Astrocyte (in vitro differentiated cells and primary cell): ENCODE measurements around the gene ZNF594. TPM values are rescaled to one million over a fixed set of nuclear protein-coding genes. Genes with fewer than 3 reads are reported as not detected.

ENCODE experiments used
- DNase-seq: peaks from one replicate; pipeline ENCODE4 v3.0.0-alpha.2; 2010; ENCODE audit warnings: low read depth
- FAIRE-seq: peaks from 2 replicates; lab custom pipeline; 2011; peaks lifted over from hg19 to GRCh38; lab: Jason Lieb, UNC
- H2AFZ ChIP-seq: 2 replicates; pipeline ENCODE4 v1.6.0; 2012; ENCODE audit warnings: low read depth, low read length, inconsistent platforms
- H3K27ac ChIP-seq: 2 replicates; pipeline ENCODE4 v1.5.1; 2011; ENCODE audit warnings: low read depth, low read length, inconsistent platforms
- H3K27me3 ChIP-seq: 2 replicates; pipeline ENCODE4 v1.6.0; 2011; ENCODE audit warnings: low read length, inconsistent platforms; ENCODE audit not compliant: insufficient read depth
- H3K36me3 ChIP-seq: 2 replicates; pipeline ENCODE4 v1.5.1; 2011; ENCODE audit warnings: low read length, inconsistent platforms; ENCODE audit not compliant: insufficient read depth
- H3K4me1 ChIP-seq: 2 replicates; pipeline ENCODE4 v1.5.1; 2011; ENCODE audit warnings: low read length, inconsistent platforms; ENCODE audit not compliant: insufficient read depth
- H3K4me2 ChIP-seq: 2 replicates; pipeline ENCODE4 v1.6.0; 2012; ENCODE audit warnings: low read length, inconsistent platforms
- H3K4me3 ChIP-seq: 2 replicates; pipeline ENCODE4 v1.5.1; 2011; ENCODE audit warnings: low read depth, mild to moderate bottlenecking, low read length, inconsistent platforms; ENCODE audit not compliant: insufficient read depth
- H3K79me2 ChIP-seq: 2 replicates; pipeline ENCODE4 v1.6.0; 2012; ENCODE audit warnings: mild to moderate bottlenecking, low read length, inconsistent platforms; ENCODE audit not compliant: insufficient read depth
- H3K9ac ChIP-seq: 2 replicates; pipeline ENCODE4 v1.6.0; 2012; ENCODE audit warnings: mild to moderate bottlenecking, low read length, inconsistent platforms
- H3K9me3 ChIP-seq: 2 replicates; pipeline ENCODE4 v1.5.1; 2012; ENCODE audit warnings: low read depth, mild to moderate bottlenecking, low read length, inconsistent platforms; ENCODE audit not compliant: insufficient read depth
- H4K20me1 ChIP-seq: 2 replicates; pipeline ENCODE4 v1.6.0; 2012; ENCODE audit warnings: low read length, inconsistent platforms; ENCODE audit not compliant: insufficient read depth
- H3K27ac Mint-ChIP-seq: one replicate; pipeline ENCODE4 v1.8.0; 2021; ENCODE audit warnings: mild to moderate bottlenecking, mixed read lengths; ENCODE audit not compliant: unreplicated experiment
- H3K27me3 Mint-ChIP-seq: one replicate; pipeline ENCODE4 v1.8.0; 2021; ENCODE audit warnings: low read depth, mixed read lengths; ENCODE audit not compliant: unreplicated experiment
- H3K36me3 Mint-ChIP-seq: one replicate; pipeline ENCODE4 v1.8.0; 2021; ENCODE audit warnings: low read depth, mixed read lengths; ENCODE audit not compliant: unreplicated experiment
- H3K4me1 Mint-ChIP-seq: one replicate; pipeline ENCODE4 v1.8.0; 2021; ENCODE audit warnings: low read depth, mixed read lengths; ENCODE audit not compliant: unreplicated experiment
- H3K4me3 Mint-ChIP-seq: one replicate; pipeline ENCODE4 v1.8.0; 2021; ENCODE audit warnings: mild to moderate bottlenecking, moderate library complexity, mixed read lengths; ENCODE audit not compliant: unreplicated experiment
- H3K9me3 Mint-ChIP-seq: one replicate; pipeline ENCODE4 v1.8.0; 2021; ENCODE audit warnings: mild to moderate bottlenecking, mixed read lengths; ENCODE audit not compliant: unreplicated experiment
- EZH2 ChIP-seq: IDR thresholded peaks from 2 replicates; pipeline ENCODE4 v1.6.1; 2012; ENCODE audit warnings: mild to moderate bottlenecking, low read length, inconsistent platforms; ENCODE audit not compliant: insufficient read depth
- total RNA-seq: library from RNA; stranded (reverse); gene quantifications from 2 replicates; pipeline ENCODE4 v1.2.1, GENCODE V29; 2021
- TF ChIP-seq, protein P1 (sequence below): IDR thresholded peaks from 2 replicates; pipeline ENCODE4 v1.5.1; 2011; ENCODE audit warnings: low read depth, mild to moderate bottlenecking, inconsistent platforms, low read length, moderate library complexity; ENCODE audit not compliant: insufficient read depth

Gene ZNF594
- total RNA-seq, 1 donor from 2014 or later = 8.9 TPM

DNA sequence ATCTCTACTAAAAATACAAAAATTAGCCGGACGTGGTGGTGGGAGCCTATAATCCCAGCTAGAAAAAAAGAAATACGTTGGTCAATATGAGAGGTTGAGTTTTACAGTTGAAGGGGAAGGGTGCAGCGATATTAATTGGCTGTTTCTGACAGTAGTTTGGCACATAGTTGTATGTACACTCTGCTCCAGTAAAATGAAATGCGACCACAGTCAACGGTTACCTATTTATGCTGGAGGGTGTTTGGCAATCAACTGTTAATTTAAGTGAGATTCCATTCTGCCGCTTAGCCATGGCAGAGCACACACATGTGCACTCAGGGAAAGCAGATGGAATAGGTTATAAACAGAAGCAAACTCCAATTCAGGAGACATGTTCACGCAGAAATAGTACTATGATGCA, 9.3 kb upstream of the ZNF594 start:
- H3K9me3 ChIP-seq = no peaks in the 10 kb centered on the region
- peaks cover 8% of the 10 kb centered on the region for H3K4me1 ChIP-seq
- H3K9ac ChIP-seq = no peak overlapping the region
- Mint-ChIP-seq H3K4me3 (no peak overlapping the region), H3K9me3 (peaks cover 10% of the 10 kb centered on the region), H3K4me1 (peaks cover 10% of the 10 kb centered on the region), H3K27me3 (no peaks in the 10 kb centered on the region), H3K36me3 (peaks cover 9% of the 10 kb centered on the region), H3K27ac (no peak overlapping the region)
- H3K4me2 ChIP-seq = no peak overlapping the region
- no peak overlapping the region for H3K4me3 ChIP-seq
- H3K79me2 ChIP-seq = no peaks in the 10 kb centered on the region
- DNase-seq = no peak
- H4K20me1 ChIP-seq = no peaks in the 10 kb centered on the region
- H3K36me3 ChIP-seq = no peaks in the 10 kb centered on the region
- FAIRE-seq = no peak
- no peak overlapping the region for H3K27ac ChIP-seq
- TF ChIP-seq, protein P1, sequence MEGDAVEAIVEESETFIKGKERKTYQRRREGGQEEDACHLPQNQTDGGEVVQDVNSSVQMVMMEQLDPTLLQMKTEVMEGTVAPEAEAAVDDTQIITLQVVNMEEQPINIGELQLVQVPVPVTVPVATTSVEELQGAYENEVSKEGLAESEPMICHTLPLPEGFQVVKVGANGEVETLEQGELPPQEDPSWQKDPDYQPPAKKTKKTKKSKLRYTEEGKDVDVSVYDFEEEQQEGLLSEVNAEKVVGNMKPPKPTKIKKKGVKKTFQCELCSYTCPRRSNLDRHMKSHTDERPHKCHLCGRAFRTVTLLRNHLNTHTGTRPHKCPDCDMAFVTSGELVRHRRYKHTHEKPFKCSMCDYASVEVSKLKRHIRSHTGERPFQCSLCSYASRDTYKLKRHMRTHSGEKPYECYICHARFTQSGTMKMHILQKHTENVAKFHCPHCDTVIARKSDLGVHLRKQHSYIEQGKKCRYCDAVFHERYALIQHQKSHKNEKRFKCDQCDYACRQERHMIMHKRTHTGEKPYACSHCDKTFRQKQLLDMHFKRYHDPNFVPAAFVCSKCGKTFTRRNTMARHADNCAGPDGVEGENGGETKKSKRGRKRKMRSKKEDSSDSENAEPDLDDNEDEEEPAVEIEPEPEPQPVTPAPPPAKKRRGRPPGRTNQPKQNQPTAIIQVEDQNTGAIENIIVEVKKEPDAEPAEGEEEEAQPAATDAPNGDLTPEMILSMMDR = no peak
- TF ChIP-seq EZH2 = no peak
- H2AFZ ChIP-seq = no peak overlapping the region
- no peaks in the 10 kb centered on the region for H3K27me3 ChIP-seq

DNA sequence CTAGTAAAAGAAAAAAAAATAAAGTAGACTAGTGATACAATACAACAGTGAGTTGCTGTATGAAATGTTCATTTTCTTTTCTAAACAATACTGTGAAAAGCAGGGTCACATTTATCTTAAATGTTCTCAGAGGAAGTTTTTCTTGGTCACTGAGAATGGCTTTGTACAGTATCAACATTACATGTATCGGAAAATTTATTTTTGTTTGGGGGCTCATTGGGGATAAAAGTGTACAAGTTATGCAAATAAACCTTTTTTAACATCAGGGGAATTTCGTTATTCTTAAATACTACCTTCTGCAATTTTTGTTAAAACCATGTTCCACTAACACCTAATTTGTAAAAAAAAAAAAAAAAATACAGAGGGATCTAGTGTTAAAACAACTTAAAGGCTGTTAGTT, 8.7 kb upstream of the ZNF594 start:
- Mint-ChIP-seq H3K27me3 (no peaks in the 10 kb centered on the region), H3K4me1 (peaks cover 10% of the 10 kb centered on the region), H3K27ac (no peak overlapping the region), H3K36me3 (peaks cover 9% of the 10 kb centered on the region), H3K4me3 (no peak overlapping the region), H3K9me3 (peaks cover 8% of the 10 kb centered on the region)
- Histone ChIP-seq H4K20me1 (no peaks in the 10 kb centered on the region), H3K27me3 (no peaks in the 10 kb centered on the region), H3K9me3 (no peaks in the 10 kb centered on the region), H3K36me3 (no peaks in the 10 kb centered on the region), H3K4me1 (peaks cover 8% of the 10 kb centered on the region), H3K79me2 (no peaks in the 10 kb centered on the region), H3K9ac (no peak overlapping the region), H3K4me2 (no peak overlapping the region), H3K4me3 (no peak overlapping the region), H2AFZ (no peak overlapping the region), H3K27ac (no peak overlapping the region)
- FAIRE-seq (no peak), DNase-seq (no peak)
- TF ChIP-seq EZH2 = no peak
- TF ChIP-seq, protein P1 = no peak

DNA sequence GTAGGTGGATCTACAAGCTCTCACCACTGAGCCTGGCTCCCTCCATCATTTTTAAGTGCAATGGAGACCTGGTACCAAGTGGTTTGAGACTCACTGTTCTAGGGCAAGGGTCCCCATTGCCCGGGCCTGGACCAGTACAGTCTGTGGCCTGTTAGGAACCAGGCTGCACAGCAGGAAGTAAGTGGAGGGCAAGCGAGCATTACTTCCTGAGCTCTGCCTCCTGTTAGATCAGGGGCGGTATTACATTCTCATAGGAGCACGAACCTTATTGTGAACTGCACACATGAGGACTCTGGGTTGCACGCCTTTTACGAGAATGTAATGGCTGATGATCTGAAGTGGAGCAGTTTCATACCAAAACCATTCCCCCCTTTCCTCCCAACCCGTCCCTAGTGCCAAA, 6.8 kb upstream of the ZNF594 start:
- Mint-ChIP-seq H3K36me3 (peaks cover 6% of the 10 kb centered on the region), H3K27me3 (no peaks in the 10 kb centered on the region), H3K4me1 (peaks cover 7% of the 10 kb centered on the region), H3K9me3 (no peaks in the 10 kb centered on the region), H3K4me3 (no peak overlapping the region), H3K27ac (no peak overlapping the region)
- H3K4me1 ChIP-seq = peaks cover 4% of the 10 kb centered on the region
- FAIRE-seq (no peak), DNase-seq (no peak)
- H3K27ac ChIP-seq = no peak overlapping the region
- no peaks in the 10 kb centered on the region for H3K9me3 ChIP-seq
- no peak overlapping the region for H3K9ac ChIP-seq
- no peaks in the 10 kb centered on the region for H4K20me1 ChIP-seq
- no peak overlapping the region for H3K4me3 ChIP-seq
- H3K4me2 ChIP-seq = no peak overlapping the region
- TF ChIP-seq EZH2 = no peak
- TF ChIP-seq, protein P1 = no peak
- H3K27me3 ChIP-seq = no peaks in the 10 kb centered on the region
- H2AFZ ChIP-seq = no peak overlapping the region
- H3K79me2 ChIP-seq = no peaks in the 10 kb centered on the region
- no peaks in the 10 kb centered on the region for H3K36me3 ChIP-seq
